Esophagus squamous epithelium (tissue), 4 donors: ENCODE data around the gene TATDN3. TPM values are rescaled to one million over a fixed set of nuclear protein-coding genes. Genes with fewer than 3 reads are reported as not detected.

Experiments
- small RNA-seq, 4 donors: library from RNA; depleted of rRNA; stranded (forward); fragments of <200 nt; gene quantifications; one replicate each; pipeline ENCODE3, GENCODE V24; 2016
- total RNA-seq, 4 donors: library from RNA; depleted of rRNA; stranded (reverse); fragments of >200 nt; gene quantifications; one replicate each; pipeline ENCODE4 v1.1.0, GENCODE V29; 2016

TATDN3 gene
- total RNA-seq, 4 donors from 2014 or later: 3.4 to 15.6 (median 10.4) TPM

Small RNAs within 50 kb of the gene (small RNA-seq; reads per million reads assigned to genes)
- gene AC104333.1 (0 reads per million in 4 donors), gene AC104333.2 (0 reads per million in 4 donors)

Other genes starting within 250 kb of the TATDN3 start
- 1 to 10 TPM; 2.1 to 6.5 (median 3.0) TPM for gene ATF3, start 183.1 kb upstream of the TATDN3 start, total RNA-seq
- gene BATF3, start 92.1 kb upstream of the TATDN3 start, total RNA-seq: 1 to 10 TPM in 1 of 4 donors, under 1 TPM in 2, not detected in 1; 0.83 to 2.3 (median 0.91) TPM
- 10 to 100 TPM; 10.8 to 22.3 (median 16.9) TPM for gene NSL1, start 117 bp upstream of the TATDN3 start, total RNA-seq
- gene SPATA45, start 55.8 kb downstream of the TATDN3 start, total RNA-seq: not detected
- 1 to 10 TPM; 2.4 to 8.0 (median 4.3) TPM for gene FLVCR1, start 66.4 kb downstream of the TATDN3 start, total RNA-seq
- 1 to 10 TPM in 3 of 4 donors, under 1 TPM in 1; 0.27 to 3.4 (median 2.4) TPM for gene VASH2, start 158.6 kb downstream of the TATDN3 start, total RNA-seq
- 10 to 100 TPM; 15.8 to 48.3 (median 31.3) TPM for gene ANGEL2, start 224.0 kb downstream of the TATDN3 start, total RNA-seq